Gastroesophageal sphincter (tissue), 4 donors: Measurements from ENCODE around the gene LDB3. TPM values are rescaled to one million over a fixed set of nuclear protein-coding genes. Genes with fewer than 3 reads are reported as not detected.

Source experiments
- ATAC-seq: fragments of 150-250 bp; one replicate; pipeline ENCODE4 v1.9.1; 2016; ENCODE audit warnings: mild to moderate bottlenecking, moderate library complexity
- H3K27ac ChIP-seq, 4 donors: fragments of 200-600 bp; sonication (generic) in 3 of 4; 1 replicate in 3 of 4; 2 replicates in 1 of 4; pipeline ENCODE4 v1.5.1; 2016 to 2019
- H3K27me3 ChIP-seq: fragments of 200-600 bp; sonication (generic); one replicate; pipeline ENCODE4 v1.5.1; 2019
- H3K36me3 ChIP-seq, 2 donors: fragments of 200-600 bp; sonication (generic); one replicate each; pipeline ENCODE4 v1.5.1; 2019; ENCODE audit warnings: control low read depth in 1 of 2
- H3K4me1 ChIP-seq, 3 donors: fragments of 200-600 bp; sonication (generic); 1 replicate in 2 of 3; 2 replicates in 1 of 3; pipeline ENCODE4 v1.5.1; 2016 to 2019; ENCODE audit warnings: control low read depth in 2 of 3
- H3K4me3 ChIP-seq, 2 donors: fragments of 200-600 bp; sonication (generic); one replicate each; pipeline ENCODE4 v1.5.1; 2019; ENCODE audit warnings: mild to moderate bottlenecking in 1 of 2, moderate library complexity in 1 of 2
- H3K9me3 ChIP-seq, 3 donors: fragments of 200-600 bp; sonication (generic); one replicate each; pipeline ENCODE4 v1.5.1; 2017 to 2019; ENCODE audit warnings: control low read depth in 2 of 3
- EP300 ChIP-seq: sonication (generic); formaldehyde crosslinking; IDR thresholded peaks from one replicate; pipeline ENCODE4 v1.6.1; 2017; ENCODE audit warnings: antibody characterized with exemption, mild to moderate bottlenecking
- POLR2A ChIP-seq, 2 donors: fragments of 450-650 bp; IDR thresholded peaks; one replicate each; pipeline ENCODE4 v1.6.1; 2017; ENCODE audit warnings: antibody characterized with exemption in 2 of 2, mild to moderate bottlenecking in 2 of 2, moderate library complexity in 1 of 2
- POLR2AphosphoS5 ChIP-seq: sonication (generic); formaldehyde crosslinking; IDR thresholded peaks from one replicate; pipeline ENCODE4 v1.6.1; 2017; ENCODE audit warnings: antibody characterized with exemption
- WGBS, 2 donors: methylation state at CpG; one replicate each; pipeline ENCODE4 v1.1.5; 2018; ENCODE audit warnings: low coverage in 1 of 2; 5-methylcytosine and 5-hydroxymethylcytosine counted together
- total RNA-seq, 4 donors: library from RNA; depleted of rRNA; stranded (reverse); fragments of >200 nt; gene quantifications; one replicate each; pipeline ENCODE4 v1.1.0, GENCODE V29; 2016
- TF ChIP-seq, protein P1 (sequence below), 4 experiments: fragments of 200-600 bp in 2 of 4; fragments of 450-650 bp in 2 of 4; sonication (generic) in 1 of 4; IDR thresholded peaks; one replicate each; pipeline ENCODE4 v1.5.1; 2017 to 2019; ENCODE audit warnings: antibody characterized with exemption in 4 of 4, mild to moderate bottlenecking in 2 of 4, moderate library complexity in 2 of 4

Gene LDB3
- total RNA-seq, 4 donors from 2014 or later = 12.9 to 45.8 (median 18.6) TPM

GRCh38 chr10:86718556-86718955 lies 50.2 kb downstream of the LDB3 start:
- no peak overlapping the region for H3K4me3 ChIP-seq
- H3K27ac ChIP-seq = peak overlapping the region in 2 of 4 donors; percentile 13 to 38
- peaks cover 0 to 13% of the 10 kb centered on the region in 2 donors for H3K36me3 ChIP-seq
- peaks cover 0 to 15% (median 0%) of the 10 kb centered on the region in 3 donors for H3K4me1 ChIP-seq
- H3K27me3 ChIP-seq = no peaks in the 10 kb centered on the region
- no peak for ATAC-seq
- 80 to 84% methylated on average over 2 to 5 of the region's 8 CpGs for WGBS, 2 donors
- no peak for TF ChIP-seq POLR2AphosphoS5
- TF ChIP-seq EP300 = no peak
- TF ChIP-seq, protein P1, sequence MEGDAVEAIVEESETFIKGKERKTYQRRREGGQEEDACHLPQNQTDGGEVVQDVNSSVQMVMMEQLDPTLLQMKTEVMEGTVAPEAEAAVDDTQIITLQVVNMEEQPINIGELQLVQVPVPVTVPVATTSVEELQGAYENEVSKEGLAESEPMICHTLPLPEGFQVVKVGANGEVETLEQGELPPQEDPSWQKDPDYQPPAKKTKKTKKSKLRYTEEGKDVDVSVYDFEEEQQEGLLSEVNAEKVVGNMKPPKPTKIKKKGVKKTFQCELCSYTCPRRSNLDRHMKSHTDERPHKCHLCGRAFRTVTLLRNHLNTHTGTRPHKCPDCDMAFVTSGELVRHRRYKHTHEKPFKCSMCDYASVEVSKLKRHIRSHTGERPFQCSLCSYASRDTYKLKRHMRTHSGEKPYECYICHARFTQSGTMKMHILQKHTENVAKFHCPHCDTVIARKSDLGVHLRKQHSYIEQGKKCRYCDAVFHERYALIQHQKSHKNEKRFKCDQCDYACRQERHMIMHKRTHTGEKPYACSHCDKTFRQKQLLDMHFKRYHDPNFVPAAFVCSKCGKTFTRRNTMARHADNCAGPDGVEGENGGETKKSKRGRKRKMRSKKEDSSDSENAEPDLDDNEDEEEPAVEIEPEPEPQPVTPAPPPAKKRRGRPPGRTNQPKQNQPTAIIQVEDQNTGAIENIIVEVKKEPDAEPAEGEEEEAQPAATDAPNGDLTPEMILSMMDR (IDR thresholded peaks at IDR 0.05) = no peak
- TF ChIP-seq POLR2A (IDR thresholded peaks at IDR 0.05) = no peak
- H3K9me3 ChIP-seq = no peaks in the 10 kb centered on the region

GRCh38 chr10:86721232-86721631 lies 52.9 kb downstream of the LDB3 start:
- TF ChIP-seq POLR2A (IDR thresholded peaks at IDR 0.05) (no peak), POLR2AphosphoS5 (no peak), EP300 (no peak)
- TF ChIP-seq, protein P1 (IDR thresholded peaks at IDR 0.05) = no peak
- H3K27ac ChIP-seq = peak overlapping the region in 1 of 4 donors; percentile 32
- H3K4me1 ChIP-seq = no peaks in the 10 kb centered on the region
- H3K9me3 ChIP-seq = no peaks in the 10 kb centered on the region
- H3K27me3 ChIP-seq = no peaks in the 10 kb centered on the region
- 73 to 81% methylated on average over 3 of the region's 5 CpGs for WGBS, 2 donors
- no peak for ATAC-seq
- no peak overlapping the region for H3K4me3 ChIP-seq
- H3K36me3 ChIP-seq = peaks cover 0 to 26% of the 10 kb centered on the region in 2 donors

GRCh38 chr10:86723009-86723408 lies 54.7 kb downstream of the LDB3 start:
- Histone ChIP-seq H3K4me3 (no peak overlapping the region), H3K36me3 (peaks cover 0 to 25% of the 10 kb centered on the region in 2 donors), H3K27ac (peak overlapping the region in 1 of 4 donors; percentile 27), H3K4me1 (peaks cover 0 to 4% (median 0%) of the 10 kb centered on the region in 3 donors), H3K9me3 (no peaks in the 10 kb centered on the region), H3K27me3 (no peaks in the 10 kb centered on the region)
- WGBS, 2 donors = 100% methylated on average over 2 of the region's 2 CpGs; no CpG with 5 or more reads in 1 of the 2 donors
- ATAC-seq = no peak
- no peak for TF ChIP-seq POLR2AphosphoS5
- TF ChIP-seq, protein P1 (IDR thresholded peaks at IDR 0.05) = no peak
- TF ChIP-seq EP300 = no peak
- no peak for TF ChIP-seq POLR2A (IDR thresholded peaks at IDR 0.05)

DNA sequence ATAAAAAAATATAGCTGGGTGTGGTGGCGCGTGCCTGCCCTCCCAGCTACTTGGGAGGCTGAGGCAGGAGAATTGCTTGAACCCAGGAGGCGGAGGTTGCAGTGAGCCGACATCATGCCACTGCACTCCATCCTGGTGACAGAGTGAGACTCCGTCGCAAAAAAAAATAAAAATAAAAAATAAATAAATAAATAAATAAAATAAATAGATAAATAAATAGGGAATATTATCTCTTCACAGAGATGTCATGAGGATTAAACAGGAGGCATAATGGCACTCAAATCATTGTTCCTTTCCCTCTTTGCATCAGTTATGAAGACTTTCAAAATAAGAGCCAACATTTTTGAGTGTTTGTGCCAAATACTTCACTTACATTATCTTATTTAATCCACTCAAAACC lies 56.1 kb downstream of the LDB3 start:
- TF ChIP-seq POLR2A (IDR thresholded peaks at IDR 0.05) = no peak
- TF ChIP-seq EP300 = no peak
- TF ChIP-seq, protein P1 (IDR thresholded peaks at IDR 0.05) = no peak
- TF ChIP-seq POLR2AphosphoS5 = no peak
- H3K4me3 ChIP-seq = no peak overlapping the region
- 80 to 92% methylated on average over 1 to 5 of the region's 6 CpGs for WGBS, 2 donors
- peak overlapping the region in 2 of 4 donors; percentile 21 to 93 for H3K27ac ChIP-seq
- no peaks in the 10 kb centered on the region for H3K27me3 ChIP-seq
- H3K4me1 ChIP-seq = peaks cover 0 to 4% (median 0%) of the 10 kb centered on the region in 3 donors
- H3K36me3 ChIP-seq = peaks cover 0 to 14% of the 10 kb centered on the region in 2 donors
- H3K9me3 ChIP-seq = no peaks in the 10 kb centered on the region
- no peak for ATAC-seq

DNA sequence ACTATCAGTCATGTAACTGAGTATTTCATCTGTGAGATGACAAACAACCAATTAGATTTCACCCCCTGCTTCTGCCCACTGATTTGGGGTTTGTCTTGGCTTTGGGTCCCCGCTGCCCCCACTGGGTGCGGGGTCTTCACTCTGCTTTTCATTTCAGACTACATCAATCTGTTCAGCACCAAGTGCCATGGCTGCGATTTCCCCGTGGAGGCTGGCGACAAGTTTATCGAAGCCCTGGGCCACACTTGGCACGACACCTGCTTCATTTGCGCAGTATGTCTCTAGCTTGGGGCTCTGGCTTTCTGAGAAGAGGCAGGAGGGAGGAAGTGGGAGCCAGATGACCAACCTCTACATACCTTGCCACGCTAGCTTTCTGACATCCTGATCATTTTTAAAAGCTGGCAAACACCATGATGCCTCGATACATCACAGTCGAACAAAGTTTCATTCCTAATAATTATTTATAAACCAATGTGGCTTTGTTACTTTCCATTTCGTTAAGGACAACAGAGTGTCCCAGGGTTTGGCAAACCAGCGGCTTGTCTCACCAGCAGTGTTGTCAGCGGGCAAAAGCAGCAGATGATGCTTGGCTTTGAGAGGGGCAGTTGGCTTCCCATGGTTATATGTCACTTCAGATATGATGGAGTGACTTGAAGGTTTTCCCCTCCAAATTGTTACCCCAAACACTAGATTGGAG lies 57.8 kb downstream of the LDB3 start:
- H3K27ac ChIP-seq = peak overlapping the region in 3 of 4 donors; percentile 45 to 96 (median 93)
- no peak overlapping the region for H3K4me3 ChIP-seq
- WGBS, 2 donors = 94% methylated on average over 6 to 9 of the region's 14 CpGs
- no peaks in the 10 kb centered on the region for H3K27me3 ChIP-seq
- H3K4me1 ChIP-seq = peaks cover 0 to 20% (median 0%) of the 10 kb centered on the region in 3 donors
- peaks cover 0 to 14% of the 10 kb centered on the region in 2 donors for H3K36me3 ChIP-seq
- TF ChIP-seq, protein P1 (IDR thresholded peaks at IDR 0.05) = no peak
- no peak for TF ChIP-seq POLR2AphosphoS5
- TF ChIP-seq POLR2A (IDR thresholded peaks at IDR 0.05) = no peak
- TF ChIP-seq EP300 = no peak
- no peaks in the 10 kb centered on the region for H3K9me3 ChIP-seq
- no peak for ATAC-seq
